ENCODE results near the gene C2orf78.
"Not testable (repeated sequence)": the region's sequence is repeated elsewhere in the genome, so short reads cannot be mapped to it uniquely, and the experiment has no call there.

C2orf78 gene

GRCh38 chr2:73783883-73784282, at the start of gene C2orf78:
Gene C2orf78, plus strand, starts transcription at chr2:73784183. Its CDS starts 127 bp downstream, at chr2:73784310.
- DNase-seq, result not testable (repeated sequence)

GRCh38 chr2:73736378-73736777, 47.6 kb upstream of the C2orf78 start:
- no peak for DNase-seq

- DNase-seq, result peak; percentile 96 to 97
Measured at GRCh38 chr2:73736855-73737779, 46.9 kb upstream of the C2orf78 start, which contains the start of gene TPRKB. Gene TPRKB, minus strand, starts transcription at chr2:73737345. Its CDS starts 2,776 bp downstream, at chr2:73734569.

- DNase-seq, result no peak
Measured at GRCh38 chr2:73739101-73739500, 44.9 kb upstream of the C2orf78 start.

GRCh38 chr2:73740767-73741166, 43.2 kb upstream of the C2orf78 start:
- DNase-seq, result no peak

DNA sequence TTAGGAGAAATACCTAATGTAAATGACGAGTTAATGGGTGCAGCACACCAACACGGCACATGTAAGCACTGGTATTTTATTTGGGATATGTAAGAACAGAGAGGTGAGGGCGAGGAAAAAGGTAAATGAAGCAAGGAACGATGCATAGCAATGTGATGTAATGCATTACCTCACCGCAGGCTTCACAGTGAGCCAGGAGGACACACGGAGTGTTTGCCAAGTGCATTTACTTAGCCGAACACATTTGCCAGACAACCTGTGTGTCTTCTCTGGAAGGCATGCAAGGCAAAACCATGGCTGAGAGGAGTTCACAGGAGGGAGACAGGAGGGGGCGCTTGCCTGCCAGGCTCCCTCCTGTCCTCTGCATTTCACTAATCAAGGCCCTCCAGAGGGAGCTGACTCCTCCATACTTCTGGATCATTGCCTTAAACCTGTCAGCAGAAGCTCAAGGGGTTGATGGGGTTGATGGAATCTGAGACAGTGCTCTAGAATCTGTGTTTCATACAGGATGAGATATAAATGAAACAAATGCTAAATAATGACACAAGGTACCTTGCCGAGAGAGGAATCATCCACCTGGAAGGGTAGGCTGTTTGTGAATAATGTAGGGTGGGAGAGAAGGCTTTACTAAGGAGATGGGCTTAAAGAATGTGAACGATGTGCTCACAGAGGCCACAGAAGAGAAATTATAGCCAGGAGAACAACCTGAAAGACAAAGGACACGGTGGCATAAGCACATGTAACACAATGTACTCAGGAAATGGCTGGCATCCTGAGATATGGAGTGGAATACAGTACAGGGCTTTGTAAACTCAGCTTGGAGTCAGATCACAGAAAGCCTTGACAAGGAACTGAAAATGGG, 37.7 kb upstream of the C2orf78 start:
- no peak for DNase-seq

DNA sequence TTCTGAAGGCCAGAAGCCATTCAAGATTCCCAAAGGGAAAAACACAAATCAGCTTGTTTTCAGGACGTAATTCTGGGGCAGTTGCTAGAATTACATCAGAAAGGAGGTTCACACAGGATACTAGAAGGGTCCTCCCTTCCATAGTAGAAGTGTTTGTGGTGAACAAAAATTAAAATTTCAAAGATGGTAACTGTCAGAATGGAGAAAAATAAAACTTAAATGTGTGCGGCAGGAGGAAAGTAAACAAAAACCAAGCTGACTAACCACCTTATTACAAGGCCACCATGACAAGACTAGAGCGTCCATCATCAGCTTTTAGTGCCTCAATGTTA, 37.1 kb upstream of the C2orf78 start:
- no peak for DNase-seq

GRCh38 chr2:73749314-73749713, 34.7 kb upstream of the C2orf78 start:
- DNase-seq, result no peak

GRCh38 chr2:73754332-73754731, 29.7 kb upstream of the C2orf78 start:
- DNase-seq, result not testable (repeated sequence)

GRCh38 chr2:73759285-73759764, 24.7 kb upstream of the C2orf78 start:
- no peak for DNase-seq

DNA sequence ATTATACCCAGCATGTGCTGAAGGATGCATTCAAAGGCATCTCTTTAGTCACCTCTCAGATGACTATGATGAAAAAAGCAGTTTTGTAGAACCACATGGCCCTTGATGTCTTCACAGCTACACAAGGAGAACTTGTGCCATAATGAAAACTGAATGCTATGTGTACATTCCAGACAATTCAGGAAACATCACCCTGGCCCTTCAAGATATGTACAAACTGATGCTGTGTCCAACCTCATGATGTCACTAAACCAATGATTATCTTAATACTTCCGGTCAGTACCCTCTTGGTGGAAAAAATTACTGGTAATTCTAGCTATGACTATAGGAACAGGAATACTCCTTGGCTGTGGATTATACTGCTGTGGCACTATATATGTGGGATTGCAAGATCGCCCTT, 24.1 kb upstream of the C2orf78 start:
- no peak for DNase-seq

- DNase-seq, result no peak
Measured at GRCh38 chr2:73762571-73762970, 21.4 kb upstream of the C2orf78 start.

DNA sequence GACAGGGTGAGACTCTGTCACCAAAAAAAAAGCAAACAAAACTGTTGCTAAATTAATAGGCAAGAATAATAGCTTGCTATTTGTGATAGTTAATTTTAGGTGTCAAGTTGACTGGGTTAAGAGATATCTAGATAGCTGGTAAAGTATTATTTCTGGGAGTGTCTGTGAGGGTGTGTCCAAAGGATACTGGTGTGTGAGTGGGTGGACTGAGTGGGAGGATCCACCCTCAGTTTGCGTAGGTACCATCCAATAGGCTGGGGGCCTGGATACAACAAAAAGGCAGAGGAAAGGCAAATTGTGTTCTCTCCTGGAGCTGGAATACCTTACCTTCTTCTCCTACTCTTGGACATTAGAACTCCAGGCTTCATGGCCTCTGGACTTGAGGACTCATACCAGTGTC, 19.0 kb upstream of the C2orf78 start:
- DNase-seq, result no peak

GRCh38 chr2:73766349-73766748, 17.6 kb upstream of the C2orf78 start:
- DNase-seq, result no peak

- no peak for DNase-seq
Measured at GRCh38 chr2:73766994-73767393, 17.0 kb upstream of the C2orf78 start.

DNA sequence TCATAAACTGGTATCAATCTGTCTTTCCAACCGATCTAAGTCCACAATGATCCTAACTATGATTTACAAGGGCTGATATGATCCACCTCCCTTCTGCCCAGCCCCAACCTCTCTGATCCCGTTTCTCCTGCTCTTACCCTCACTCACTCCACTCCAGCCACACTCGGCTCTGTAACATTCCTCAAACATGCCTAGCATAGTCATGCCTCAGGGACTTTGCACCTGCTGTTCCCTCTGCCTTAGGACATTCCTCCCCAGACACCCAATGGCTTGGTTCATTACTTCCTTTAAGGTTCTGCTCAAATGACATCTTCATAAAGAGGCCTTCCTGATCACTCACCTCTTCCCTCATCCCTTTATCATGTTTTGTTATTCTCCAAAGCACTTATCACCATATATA, 13.3 kb upstream of the C2orf78 start:
- no peak for DNase-seq

GRCh38 chr2:73772819-73773218, 11.2 kb upstream of the C2orf78 start:
- no peak for DNase-seq

DNA sequence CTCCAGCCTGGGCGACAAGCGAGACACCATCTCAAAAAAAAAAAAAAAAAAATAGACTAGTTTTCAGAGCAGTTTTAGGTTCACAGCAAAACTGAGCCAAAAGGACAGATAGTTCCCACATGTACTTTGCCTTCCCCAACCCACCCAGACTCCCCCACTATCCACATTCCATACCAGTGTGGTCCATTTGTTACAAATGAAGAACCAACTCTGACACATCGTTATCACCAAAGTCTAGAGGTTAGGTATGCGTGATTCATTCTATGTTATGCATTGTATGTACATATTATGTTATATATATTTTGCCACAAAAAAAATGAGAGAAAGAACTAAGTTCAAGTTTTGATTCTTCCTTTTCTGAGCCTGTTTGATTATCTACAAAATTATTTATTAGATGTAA, 7.6 kb upstream of the C2orf78 start:
- no peak for DNase-seq

DNA sequence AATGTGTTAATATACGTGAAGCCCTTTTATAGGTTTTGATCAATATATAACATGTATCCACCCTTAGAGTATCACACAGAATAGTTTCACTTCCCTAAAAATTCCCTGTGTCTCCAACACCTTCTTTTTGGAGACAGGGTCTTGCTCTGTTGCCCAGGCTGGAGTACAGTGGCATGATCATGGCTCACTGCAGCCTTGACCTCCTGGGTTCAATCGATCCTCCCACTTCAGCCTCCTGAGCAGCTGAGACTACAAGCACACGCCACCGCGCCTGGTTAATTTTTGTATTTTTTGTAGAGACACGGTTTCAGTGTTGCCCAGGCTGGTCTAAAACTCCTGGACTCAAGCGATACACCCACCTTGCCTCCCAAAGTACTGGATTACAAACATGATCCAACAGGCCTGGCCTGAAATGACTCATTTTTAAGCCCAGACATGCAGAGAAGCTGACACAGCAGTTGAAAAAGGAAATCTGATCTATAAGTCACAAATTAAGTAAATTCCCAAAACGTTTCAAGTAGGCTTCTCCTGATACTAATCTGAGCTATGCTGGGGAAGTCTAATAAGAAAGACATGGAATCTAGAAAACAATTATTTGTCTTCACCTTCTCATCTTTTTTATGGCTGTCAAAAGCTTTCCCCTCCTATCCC, 7.0 kb upstream of the C2orf78 start:
- no peak for DNase-seq

- DNase-seq, result not testable (repeated sequence)
Measured at GRCh38 chr2:73778867-73779466, 5.0 kb upstream of the C2orf78 start.

DNA sequence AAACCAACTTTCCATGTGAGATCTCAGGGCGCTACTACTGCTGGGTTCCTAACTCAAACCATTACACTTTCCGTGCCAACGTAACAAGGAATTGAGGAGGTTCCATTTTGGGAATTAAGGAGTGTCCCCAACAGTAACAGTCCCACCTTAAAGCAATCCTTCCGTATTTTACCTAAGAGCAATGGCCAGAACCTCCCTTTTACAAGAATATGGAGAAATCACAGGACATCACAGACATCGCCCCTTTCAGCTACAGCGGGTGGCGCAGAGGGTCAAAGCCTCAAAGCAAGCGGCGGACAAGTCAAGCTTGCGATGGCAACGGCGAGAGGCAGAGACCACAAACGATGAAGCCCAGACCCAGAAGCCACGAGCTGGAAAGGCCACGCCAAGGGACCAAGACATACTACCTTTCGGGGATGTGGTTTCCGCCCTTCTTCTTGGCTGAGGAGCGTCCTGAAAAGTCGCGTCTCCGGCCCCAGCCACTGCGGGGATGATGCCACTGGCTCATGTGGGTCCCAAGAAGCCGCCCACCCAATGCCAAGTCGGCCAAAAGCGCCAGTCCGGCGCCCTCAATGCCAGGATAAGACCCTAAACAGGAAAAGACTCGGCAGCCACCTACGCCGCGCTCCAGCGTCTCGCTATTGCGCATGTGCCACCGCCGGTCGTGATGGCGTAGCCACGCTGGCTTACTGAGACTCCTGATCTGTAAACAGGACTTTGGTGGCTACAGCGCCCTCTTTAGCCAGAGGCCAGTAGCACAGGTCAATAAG, 4.3 kb upstream of the C2orf78 start, which contains the start of gene DUSP11:
Gene DUSP11, minus strand, starts transcription at position 637 of the 770 bp plus-strand sequence. Its CDS starts 129 bp downstream, at position 508.
- DNase-seq, result peak; percentile 89 to 96

DNA sequence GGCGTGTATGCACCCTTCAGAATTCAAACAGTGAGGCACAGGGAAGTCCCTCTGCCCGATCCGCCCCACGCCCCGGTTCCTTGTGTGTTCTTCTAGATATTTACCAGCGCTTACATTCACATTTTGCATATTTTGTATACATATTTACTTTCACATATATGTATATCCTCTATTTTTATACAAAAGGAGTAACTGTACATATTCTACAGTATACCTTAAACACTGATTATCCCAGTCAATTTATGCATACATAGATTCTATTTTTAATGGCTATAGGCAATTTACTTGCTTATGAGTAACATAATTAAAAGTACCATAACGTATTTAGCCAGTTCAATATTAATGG, 3.8 kb upstream of the C2orf78 start:
- DNase-seq, result no peak
